ENCODE results near the gene MR1.

The MR1 gene

GRCh38 chr1:181106479-181106878 lies 72.7 kb downstream of the MR1 start:
- Histone ChIP-seq H3K4me3 (ENCODE audit: insufficient read depth, low read depth, low read length) (no peak overlapping the region), H3K9me3 (ENCODE audit: control insufficient read depth, low read length) (no peaks in the 10 kb centered on the region), H3K4me1 (ENCODE audit: control insufficient read depth, insufficient read depth, low read length) (peaks cover 55% of the 10 kb centered on the region), H3K27me3 (ENCODE audit: control insufficient read depth, insufficient read depth, low read length, poor library complexity, severe bottlenecking) (peaks cover 17% of the 10 kb centered on the region), H3K36me3 (ENCODE audit: control insufficient read depth, insufficient read depth, low read length) (no peaks in the 10 kb centered on the region), H3K27ac (ENCODE audit: insufficient read depth, low read depth, low read length, poor library complexity, severe bottlenecking) (no peak overlapping the region)
- 80 to 87% methylated on average over 5 to 6 of the region's 6 CpGs for WGBS, 2 experiments

DNA sequence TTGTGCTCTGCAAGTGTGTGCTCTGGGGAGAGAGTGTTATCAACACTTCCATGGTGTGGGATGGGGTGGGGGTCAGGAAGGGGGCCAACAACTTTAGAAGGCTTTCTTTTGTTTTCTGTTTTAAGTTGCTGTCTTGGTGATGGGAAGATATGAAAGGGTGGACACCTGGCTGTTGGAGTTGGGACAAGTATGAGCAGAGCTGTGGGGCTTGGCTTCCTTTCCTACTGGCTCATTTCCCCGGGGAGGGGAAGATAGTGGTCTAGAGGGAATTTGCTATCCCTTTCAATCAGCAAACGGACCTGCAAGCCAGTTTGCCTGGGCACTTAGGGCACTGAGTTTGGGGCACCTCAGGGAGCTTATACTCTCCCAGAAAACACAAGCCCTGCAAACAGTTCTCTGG lies 73.9 kb downstream of the MR1 start:
- peaks cover 17% of the 10 kb centered on the region for H3K27me3 ChIP-seq (ENCODE audit: control insufficient read depth, insufficient read depth, low read length, poor library complexity, severe bottlenecking)
- peaks cover 48% of the 10 kb centered on the region for H3K4me1 ChIP-seq (ENCODE audit: control insufficient read depth, insufficient read depth, low read length)
- no peak overlapping the region for H3K27ac ChIP-seq (ENCODE audit: insufficient read depth, low read depth, low read length, poor library complexity, severe bottlenecking)
- H3K9me3 ChIP-seq (ENCODE audit: control insufficient read depth, low read length), result no peaks in the 10 kb centered on the region
- WGBS, 2 experiments, result 82 to 88% methylated on average over 2 of the region's 2 CpGs
- H3K4me3 ChIP-seq (ENCODE audit: insufficient read depth, low read depth, low read length), result no peak overlapping the region
- no peaks in the 10 kb centered on the region for H3K36me3 ChIP-seq (ENCODE audit: control insufficient read depth, insufficient read depth, low read length)

DNA sequence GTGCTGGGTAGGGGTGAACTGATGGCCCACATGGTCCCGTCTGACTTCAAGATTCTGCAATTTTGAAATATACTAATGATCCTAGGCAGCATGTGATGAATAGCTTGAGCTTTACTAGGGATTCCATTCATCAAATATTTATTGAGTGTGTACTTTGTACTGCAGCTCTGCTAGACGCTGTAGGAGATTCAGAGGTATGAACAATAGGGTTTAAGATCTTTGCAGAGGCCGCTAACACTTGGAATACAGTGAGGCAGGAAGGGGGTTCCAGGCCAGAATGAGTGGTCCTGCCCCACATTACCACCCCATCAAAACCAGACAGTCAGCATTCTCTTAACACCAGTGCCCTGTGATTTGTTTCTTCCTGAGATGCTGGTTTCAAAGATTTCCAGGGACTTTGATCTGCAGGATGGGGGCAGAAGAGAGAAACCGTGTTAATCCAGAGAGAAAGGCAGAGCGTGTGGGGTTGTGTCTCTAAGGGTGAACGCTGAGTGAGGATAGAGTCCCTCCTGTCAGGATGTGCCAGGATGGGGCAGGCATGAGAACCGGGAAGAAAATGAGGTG lies 74.6 kb downstream of the MR1 start:
- Histone ChIP-seq H3K4me1 (ENCODE audit: control insufficient read depth, insufficient read depth, low read length) (peaks cover 49% of the 10 kb centered on the region), H3K9me3 (ENCODE audit: control insufficient read depth, low read length) (no peaks in the 10 kb centered on the region), H3K4me3 (ENCODE audit: insufficient read depth, low read depth, low read length) (no peak overlapping the region), H3K36me3 (ENCODE audit: control insufficient read depth, insufficient read depth, low read length) (no peaks in the 10 kb centered on the region), H3K27me3 (ENCODE audit: control insufficient read depth, insufficient read depth, low read length, poor library complexity, severe bottlenecking) (peaks cover 17% of the 10 kb centered on the region), H3K27ac (ENCODE audit: insufficient read depth, low read depth, low read length, poor library complexity, severe bottlenecking) (no peak overlapping the region)
- 67 to 72% methylated on average over 7 of the region's 7 CpGs for WGBS, 2 experiments

- 58 to 62% methylated on average over 2 of the region's 2 CpGs for WGBS, 2 experiments
- Histone ChIP-seq H3K27me3 (ENCODE audit: control insufficient read depth, insufficient read depth, low read length, poor library complexity, severe bottlenecking) (peaks cover 17% of the 10 kb centered on the region), H3K4me3 (ENCODE audit: insufficient read depth, low read depth, low read length) (no peak overlapping the region), H3K4me1 (ENCODE audit: control insufficient read depth, insufficient read depth, low read length) (peaks cover 40% of the 10 kb centered on the region), H3K36me3 (ENCODE audit: control insufficient read depth, insufficient read depth, low read length) (no peaks in the 10 kb centered on the region), H3K9me3 (ENCODE audit: control insufficient read depth, low read length) (no peaks in the 10 kb centered on the region), H3K27ac (ENCODE audit: insufficient read depth, low read depth, low read length, poor library complexity, severe bottlenecking) (no peak overlapping the region)
These were observed 76.2 kb downstream of the MR1 start for GRCh38 chr1:181110013-181110412.

Data from ectodermal cell (in vitro differentiated cells).